GM18951 (cell line): ENCODE measurements around the gene AK2.
"Not testable (repeated sequence)": the region's sequence is repeated elsewhere in the genome, so short reads cannot be mapped to it uniquely, and the experiment has no call there.

Experiments used
- POLR2A ChIP-seq: IDR thresholded peaks from 4 replicates; pipeline ENCODE4 v1.6.1; 2011; ENCODE audit warnings: mild to moderate bottlenecking; ENCODE audit not compliant: insufficient read length, insufficient read depth; ENCODE audit errors: extremely low read depth
- in situ Hi-C: fragments of 300-500 bp; cut with MboI; formaldehyde crosslinking; loops from one replicate; pipeline ENCODE4 v1.12.0; 2022; ENCODE audit warnings: low sequenced_read_pairs, mixed read lengths, inconsistent platforms; ENCODE audit not compliant: unreplicated experiment

The AK2 gene

GRCh38 chr1:33045814-33046213 lies 9.1 kb upstream of the AK2 start:
- in situ Hi-C loops: loop anchor here (10.0 kb wide), 1 partner anchor 111 kb away; no protein-coding TSS in a partner anchor

GRCh38 chr1:33045246-33045645 lies 8.6 kb upstream of the AK2 start:
- no peak for TF ChIP-seq POLR2A
- in situ Hi-C loops: loop anchor here (10.0 kb wide), 1 partner anchor 110 kb away; no protein-coding TSS in a partner anchor

More at GRCh38 chr1:33045814-33046213, 9.1 kb upstream of the AK2 start:
- TF ChIP-seq POLR2A: no peak

- TF ChIP-seq POLR2A: no peak
- in situ Hi-C loops: loop anchor here (10.0 kb wide), 1 partner anchor 109 kb away; no protein-coding TSS in a partner anchor
Measured at GRCh38 chr1:33043267-33044092, 6.8 kb upstream of the AK2 start.

GRCh38 chr1:33042831-33043230 lies 6.1 kb upstream of the AK2 start:
- TF ChIP-seq POLR2A: no peak

GRCh38 chr1:33041026-33041425 lies 4.3 kb upstream of the AK2 start:
- no peak for TF ChIP-seq POLR2A
- in situ Hi-C loops: loop anchor here (10.0 kb wide), 1 partner anchor 106 kb away; no protein-coding TSS in a partner anchor

More at GRCh38 chr1:33042831-33043230, 6.1 kb upstream of the AK2 start:
- in situ Hi-C loops: loop anchor here (10.0 kb wide), 1 partner anchor 108 kb away; no protein-coding TSS in a partner anchor

GRCh38 chr1:33039840-33040239 lies 3.2 kb upstream of the AK2 start:
- no peak for TF ChIP-seq POLR2A
- in situ Hi-C loops: loop anchor here (10.0 kb wide), 1 partner anchor 105 kb away; no protein-coding TSS in a partner anchor

GRCh38 chr1:33036051-33036525 lies 595 bp downstream of the AK2 start:
- TF ChIP-seq POLR2A: no peak
- in situ Hi-C loops: no loop called here

- in situ Hi-C loops: no loop called here
- TF ChIP-seq POLR2A: no peak
Measured at GRCh38 chr1:33032126-33032869, 4.4 kb downstream of the AK2 start.

GRCh38 chr1:33031506-33031905 lies 5.2 kb downstream of the AK2 start:
- in situ Hi-C loops: no loop called here
- TF ChIP-seq POLR2A: no peak

- in situ Hi-C loops: no loop called here
- TF ChIP-seq POLR2A: no peak
Measured at GRCh38 chr1:33030575-33030974, 6.1 kb downstream of the AK2 start.

- TF ChIP-seq POLR2A: no peak
- in situ Hi-C loops: no loop called here
Measured at GRCh38 chr1:33029921-33030320, 6.8 kb downstream of the AK2 start.

GRCh38 chr1:33029209-33029608 lies 7.5 kb downstream of the AK2 start:
- in situ Hi-C loops: no loop called here
- no peak for TF ChIP-seq POLR2A

GRCh38 chr1:33025761-33026160 lies 10.9 kb downstream of the AK2 start:
- in situ Hi-C loops: no loop called here
- no peak for TF ChIP-seq POLR2A

GRCh38 chr1:33025180-33025569 lies 11.5 kb downstream of the AK2 start:
- no peak for TF ChIP-seq POLR2A
- in situ Hi-C loops: no loop called here

- in situ Hi-C loops: not testable (repeated sequence)
Measured at GRCh38 chr1:33024430-33025179, 12.1 kb downstream of the AK2 start.
